Measurements from ENCODE around the gene PRRC2B.

DNA sequence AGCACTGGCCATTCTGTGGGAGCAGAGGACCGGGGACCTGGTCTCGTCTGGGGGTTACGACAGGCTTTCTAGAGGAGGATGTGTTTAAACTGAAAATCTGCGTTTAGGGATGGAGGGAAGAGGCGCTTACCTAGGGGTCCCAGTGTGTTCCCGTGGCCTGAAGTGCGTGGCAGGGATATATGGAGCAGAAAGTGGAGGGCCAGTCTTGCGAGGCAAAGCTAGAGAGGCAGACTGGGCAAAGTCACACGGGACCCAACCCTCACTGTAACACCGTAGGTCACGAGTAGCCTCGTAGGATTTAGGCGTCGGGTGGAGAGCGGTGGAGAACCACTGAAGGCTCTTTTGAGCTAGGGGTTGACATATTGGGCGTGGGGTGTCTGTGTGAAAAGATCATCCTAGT is 76.1 kb downstream of the PRRC2B start:
- TF ChIP-seq POLR2A (IDR thresholded peaks at IDR 0.05), result no peak
- no peak for TF ChIP-seq CTCF (IDR thresholded peaks at IDR 0.05)

Measured in prostate gland (tissue), 2 donors.